22Rv1 (cell line): ENCODE measurements around the gene DNM3.

Experiments
- CTCF ChIP-seq: fragments of 450-650 bp; IDR thresholded peaks from 2 replicates; pipeline ENCODE4 v1.5.1; 2017; ENCODE audit warnings: mild to moderate bottlenecking
- ZFX ChIP-seq: fragments of 450-650 bp; IDR thresholded peaks from 2 replicates; pipeline ENCODE4 v1.6.1; 2017; ENCODE audit warnings: antibody characterized with exemption, borderline replicate concordance

GRCh38 chr1:171798311-171798710 is 43.0 kb upstream of the DNM3 start:
- no peak for TF ChIP-seq CTCF
- TF ChIP-seq ZFX = no peak
